ENCODE results near the gene ARID4B. TPM values are rescaled to one million over a fixed set of nuclear protein-coding genes. Genes with fewer than 3 reads are reported as not detected.

The ARID4B gene
- total RNA-seq, 1 experiment from 2014 or later: 34.0 TPM

GRCh38 chr1:235317168-235317567 lies 10.8 kb downstream of the ARID4B start:
- no peaks in the 10 kb centered on the region for H3K9me3 Mint-ChIP-seq
- Histone ChIP-seq H3K4ac (ENCODE audit: low read depth, low read length) (no peak overlapping the region), H3K4me2 (ENCODE audit: insufficient read depth, insufficient read length, low read length) (no peak overlapping the region), H2BK15ac (ENCODE audit: low read depth, low read length) (no peak overlapping the region), H4K8ac (replicated peaks; ENCODE audit: insufficient read length, low read depth, low read length) (no peak overlapping the region), H3K79me1 (ENCODE audit: insufficient read depth, low read depth, low read length, poor library complexity, severe bottlenecking) (peaks cover 11% of the 10 kb centered on the region), H3K4me1 (ENCODE audit: insufficient read depth, low read length) (no peaks in the 10 kb centered on the region; the same call in 1 of the 2 replicates), H3K23me2 (ENCODE audit: insufficient read length, low read depth, low read length, poor library complexity, severe bottlenecking) (no peaks in the 10 kb centered on the region), H2BK20ac (ENCODE audit: low read depth, low read length, poor library complexity, severe bottlenecking) (no peak overlapping the region), H2AFZ (ENCODE audit: low read length) (no peak overlapping the region), H4K5ac (ENCODE audit: insufficient read length, low read depth, low read length) (no peak overlapping the region), H4K91ac (ENCODE audit: insufficient read length, low read depth, low read length) (no peak overlapping the region), H3T11ph (ENCODE audit: low read length) (no peak overlapping the region), H3K27ac (ENCODE audit: insufficient read length, low read depth, low read length) (no peak overlapping the region), H2AK5ac (ENCODE audit: insufficient read length, low read length) (no peak overlapping the region), H3K23ac (ENCODE audit: insufficient read length, low read depth, low read length) (no peak overlapping the region), H3K56ac (ENCODE audit: insufficient read length, low read depth, low read length) (no peak overlapping the region), H4K20me1 (ENCODE audit: control insufficient read depth, insufficient read depth, insufficient read length) (no peaks in the 10 kb centered on the region), H3K27me3 (ENCODE audit: insufficient read depth, low read length) (no peaks in the 10 kb centered on the region), H3K18ac (ENCODE audit: insufficient read length, low read depth, low read length) (no peak overlapping the region), H3K14ac (ENCODE audit: insufficient read depth, low read length) (no peak overlapping the region), H2BK5ac (ENCODE audit: insufficient read length, low read length) (no peak overlapping the region), H2BK12ac (ENCODE audit: insufficient read length, low read depth, low read length) (no peak overlapping the region), H3K9me3 (ENCODE audit: control insufficient read depth, low read depth, low read length) (no peaks in the 10 kb centered on the region), H3K9ac (ENCODE audit: extremely low read depth, insufficient read length, low read length) (no peak overlapping the region), H3K79me2 (ENCODE audit: insufficient read depth, low read length) (peaks cover 50% of the 10 kb centered on the region), H2BK120ac (ENCODE audit: low read depth, low read length, poor library complexity, severe bottlenecking) (no peak overlapping the region)
- peaks cover 16 to 41% (median 24%) of the 10 kb centered on the region in 3 experiments; a peak in 6 of 7 replicates for H3K36me3 Mint-ChIP-seq (ENCODE audit: insufficient read depth in 1 of 3, low read depth in 3 of 3)
- H3K27ac Mint-ChIP-seq: no peak overlapping the region
- no peak for TF ChIP-seq CTCF (conservative IDR thresholded peaks at IDR 0.05)
- no peaks in the 10 kb centered on the region for H3K27me3 Mint-ChIP-seq (ENCODE audit: low read depth)
- H3K4me1 Mint-ChIP-seq: peaks cover 8 to 14% of the 10 kb centered on the region in 2 experiments
- DNase-seq: no peak
- no peak overlapping the region for H3K4me3 Mint-ChIP-seq
- WGBS (ENCODE audit: extremely low coverage, insufficient read length, low lambda C conversion rate): no CpG with 5 or more reads among the region's 1 CpG

Data from H9 (cell line).